Prostate gland (tissue), 2 donors: ENCODE measurements around the gene FOSL2. TPM values are rescaled to one million over a fixed set of nuclear protein-coding genes. Genes with fewer than 3 reads are reported as not detected.
A peak's percentile ranks its signal among the peaks of the same experiment; 100 is the strongest.

Experiments
- DNase-seq: peaks from one replicate; pipeline ENCODE4 v3.0.0-alpha.2; 2019; ENCODE audit warnings: low spot score
- H3K27ac ChIP-seq, 2 donors: fragments of 200-600 bp; sonication (generic); 2 replicates each; pipeline ENCODE4 v1.5.1; 2017 to 2019
- H3K27me3 ChIP-seq: fragments of 200-600 bp; sonication (generic); replicated peaks from 2 replicates; pipeline ENCODE4 v1.5.1; 2019; ENCODE audit not compliant: insufficient read depth
- H3K36me3 ChIP-seq, 2 donors: fragments of 200-600 bp; sonication (generic); 1 replicate in 1 of 2; 2 replicates in 1 of 2; pipeline versions ENCODE4 v1.5.1 to v1.8.1; 2017 to 2019
- H3K4me1 ChIP-seq: fragments of 200-600 bp; sonication (generic); replicated peaks from 2 replicates; pipeline ENCODE4 v1.5.1; 2019
- H3K4me3 ChIP-seq, 2 donors: fragments of 200-600 bp; sonication (generic); 2 replicates each; pipeline ENCODE4 v1.5.1; 2017 to 2019
- H3K9me3 ChIP-seq: fragments of 200-600 bp; sonication (generic); 2 replicates; pipeline ENCODE4 v1.5.1; 2017
- CTCF ChIP-seq, 4 experiments: fragments of 200-600 bp in 2 of 4; fragments of 450-650 bp in 2 of 4; sonication (generic) in 2 of 4; IDR thresholded peaks; 1 replicate in 3 of 4; 2 replicates in 1 of 4; pipeline ENCODE4 v1.5.1; 2016 to 2019; ENCODE audit warnings: antibody characterized with exemption in 4 of 4, mild to moderate bottlenecking in 2 of 4, moderate library complexity in 2 of 4
- POLR2A ChIP-seq: fragments of 450-650 bp; IDR thresholded peaks from one replicate; pipeline ENCODE4 v1.6.1; 2016; ENCODE audit warnings: antibody characterized with exemption, mild to moderate bottlenecking
- POLR2AphosphoS5 ChIP-seq: sonication (generic); formaldehyde crosslinking; IDR thresholded peaks from one replicate; pipeline ENCODE4 v1.6.1; 2017; ENCODE audit warnings: antibody characterized with exemption
- WGBS: methylation state at CpG from one replicate; pipeline ENCODE4 v1.1.5; 2018; 5-methylcytosine and 5-hydroxymethylcytosine counted together
- intact Hi-C: fragments of 100-400 bp; cut with DNase I; formaldehyde crosslinking; loops from one replicate; pipeline ENCODE4 v1.14.2; 2022
- total RNA-seq, 2 donors: library from RNA; depleted of rRNA; stranded (reverse); fragments of >200 nt; gene quantifications; one replicate each; pipeline ENCODE4 v1.1.0, GENCODE V29; 2016

Gene FOSL2
- total RNA-seq, 2 donors from 2014 or later, result 57.4 to 94.2 TPM

DNA sequence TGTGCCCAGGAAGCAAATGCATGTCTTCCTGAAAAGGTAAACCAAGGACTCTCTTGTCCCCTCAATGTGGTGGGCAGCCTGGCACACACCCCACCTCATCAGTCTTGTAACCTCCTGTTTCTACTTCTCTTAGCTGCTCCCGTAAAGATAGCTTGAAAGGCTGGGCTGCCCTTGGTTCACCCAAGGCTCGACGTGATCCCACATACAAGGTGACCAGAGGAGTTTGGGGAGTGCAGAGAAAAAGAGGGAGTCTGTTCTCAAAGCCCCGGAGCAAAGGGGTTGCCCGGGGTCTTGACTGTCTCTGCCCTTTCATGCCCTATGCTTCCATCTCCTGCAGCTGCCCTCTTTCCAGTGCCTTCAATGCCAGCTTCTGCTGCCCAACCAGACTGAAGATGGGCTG, 18.3 kb upstream of the FOSL2 start:
- 80% methylated on average over 5 of the region's 5 CpGs for WGBS

DNA sequence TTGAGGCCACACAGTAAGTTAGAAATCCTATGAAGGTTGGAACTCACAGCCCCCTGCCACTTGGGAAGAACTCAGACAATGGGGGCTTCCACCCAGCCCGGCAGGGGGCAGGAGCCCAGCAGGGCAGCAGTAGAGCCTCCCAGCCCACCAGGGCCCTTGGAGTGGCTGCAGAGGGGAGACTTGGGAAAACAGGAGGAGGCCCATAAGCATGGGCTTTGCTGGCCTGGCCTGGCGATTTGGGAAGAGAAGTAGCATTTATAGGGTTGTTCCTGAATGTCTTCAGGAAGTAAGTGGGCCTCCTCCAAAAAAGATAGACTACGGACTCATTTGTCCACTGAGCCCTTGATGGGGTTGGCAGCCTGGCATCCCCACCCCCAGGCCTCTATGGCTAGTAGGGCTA, 17.4 kb upstream of the FOSL2 start:
- TF ChIP-seq POLR2AphosphoS5 (no peak), POLR2A (no peak)
- no peak overlapping the region for H3K27ac ChIP-seq
- intact Hi-C loops, result no loop called here
- H3K27me3 ChIP-seq, result no peaks in the 10 kb centered on the region
- WGBS, result 89% methylated on average over 3 of the region's 3 CpGs
- H3K36me3 ChIP-seq, result no peaks in the 10 kb centered on the region
- DNase-seq, result no peak
- no peaks in the 10 kb centered on the region for H3K4me1 ChIP-seq
- no peaks in the 10 kb centered on the region for H3K9me3 ChIP-seq
- H3K4me3 ChIP-seq, result no peak overlapping the region

More for the DNA sequence above, 18.3 kb upstream of the FOSL2 start:
- H3K9me3 ChIP-seq, result no peaks in the 10 kb centered on the region
- no peaks in the 10 kb centered on the region for H3K27me3 ChIP-seq
- no peak for DNase-seq
- no peaks in the 10 kb centered on the region for H3K36me3 ChIP-seq
- intact Hi-C loops, result no loop called here
- no peak overlapping the region for H3K27ac ChIP-seq
- no peaks in the 10 kb centered on the region for H3K4me1 ChIP-seq
- H3K4me3 ChIP-seq, result no peak overlapping the region
- TF ChIP-seq POLR2A, result no peak
- no peak for TF ChIP-seq POLR2AphosphoS5
- no peak for TF ChIP-seq CTCF (IDR thresholded peaks at IDR 0.05)

- 94% methylated on average over 8 of the region's 8 CpGs for WGBS
- Histone ChIP-seq H3K4me3 (no peak overlapping the region), H3K9me3 (no peaks in the 10 kb centered on the region), H3K36me3 (no peaks in the 10 kb centered on the region), H3K27me3 (no peaks in the 10 kb centered on the region), H3K27ac (no peak overlapping the region), H3K4me1 (no peaks in the 10 kb centered on the region)
- TF ChIP-seq POLR2AphosphoS5 (no peak), CTCF (IDR thresholded peaks at IDR 0.05) (no peak), POLR2A (no peak)
- intact Hi-C loops, result no loop called here
- DNase-seq, result no peak
Observed at GRCh38 chr2:28375742-28376631, 16.7 kb upstream of the FOSL2 start.

- H3K4me1 ChIP-seq, result no peaks in the 10 kb centered on the region
- H3K4me3 ChIP-seq, result no peak overlapping the region
- TF ChIP-seq POLR2A (no peak), CTCF (IDR thresholded peaks at IDR 0.05) (no peak), POLR2AphosphoS5 (no peak)
- 65% methylated on average over 19 of the region's 19 CpGs for WGBS
- no peaks in the 10 kb centered on the region for H3K9me3 ChIP-seq
- no peaks in the 10 kb centered on the region for H3K36me3 ChIP-seq
- intact Hi-C loops, result no loop called here
- no peaks in the 10 kb centered on the region for H3K27me3 ChIP-seq
- peak; percentile 58 for DNase-seq
- H3K27ac ChIP-seq, result peak overlapping the region; percentile 73 to 76
Observed at GRCh38 chr2:28377195-28377816, 15.4 kb upstream of the FOSL2 start.

GRCh38 chr2:28377984-28378678, 14.5 kb upstream of the FOSL2 start:
- TF ChIP-seq POLR2AphosphoS5 (peak; percentile 78), CTCF (IDR thresholded peaks at IDR 0.05) (no peak), POLR2A (peak; percentile 61)
- DNase-seq, result peak; percentile 92
- WGBS, result 49% methylated on average over 9 of the region's 9 CpGs
- Histone ChIP-seq H3K27ac (peak overlapping the region; percentile 73 to 76), H3K9me3 (no peaks in the 10 kb centered on the region), H3K4me3 (no peak overlapping the region), H3K27me3 (no peaks in the 10 kb centered on the region), H3K36me3 (no peaks in the 10 kb centered on the region), H3K4me1 (no peaks in the 10 kb centered on the region)
- intact Hi-C loops, result no loop called here
